Measurements from ENCODE around the gene SORCS3.

GRCh38 chr10:104617831-104618230 lies 23.3 kb upstream of the SORCS3 start:
- TF ChIP-seq POLR2A (IDR thresholded peaks at IDR 0.05; ENCODE audit: extremely low read depth, insufficient read length) (no peak), CTCF (IDR thresholded peaks at IDR 0.05; ENCODE audit: low read depth, low read length) (no peak), MAX (IDR thresholded peaks at IDR 0.05; ENCODE audit: low read depth, low read length) (no peak)
